Right atrium auricular region (tissue), 2 donors: Measurements from ENCODE around the gene USP4. TPM values are rescaled to one million over a fixed set of nuclear protein-coding genes. Genes with fewer than 3 reads are reported as not detected.
"Not testable (repeated sequence)": the region's sequence is repeated elsewhere in the genome, so short reads cannot be mapped to it uniquely, and the experiment has no call there.

ENCODE experiments used
- DNase-seq: peaks from one replicate; pipeline ENCODE4 v3.0.0-alpha.2; 2019; ENCODE audit warnings: low spot score
- H3K27ac ChIP-seq, 2 donors: fragments of 200-600 bp; sonication (generic); 1 replicate in 1 of 2; 2 replicates in 1 of 2; pipeline ENCODE4 v1.5.1; 2016 to 2019
- H3K27me3 ChIP-seq, 2 donors: fragments of 200-600 bp; sonication (generic); one replicate each; pipeline versions ENCODE4 v1.5.1 to v1.6.0; 2017 to 2019
- H3K36me3 ChIP-seq: fragments of 200-600 bp; sonication (generic); one replicate; pipeline ENCODE4 v1.5.1; 2016
- H3K4me1 ChIP-seq, 2 donors: fragments of 200-600 bp; sonication (generic); one replicate each; pipeline versions ENCODE4 v1.5.1 to v1.6.0; 2017 to 2019
- H3K4me3 ChIP-seq, 2 donors: fragments of 200-600 bp; sonication (generic); 1 replicate in 1 of 2; 2 replicates in 1 of 2; pipeline ENCODE4 v1.5.1; 2017 to 2019; ENCODE audit warnings: mild to moderate bottlenecking in 1 of 2, moderate library complexity in 1 of 2
- H3K9me3 ChIP-seq, 2 donors: fragments of 200-600 bp; sonication (generic); one replicate each; pipeline ENCODE4 v1.5.1; 2019
- total RNA-seq, 2 donors: library from RNA; depleted of rRNA; stranded (reverse); fragments of >200 nt; gene quantifications; one replicate each; pipeline ENCODE4 v1.1.0, GENCODE V29; 2016
- TF ChIP-seq, protein P1 (sequence below), 2 donors: fragments of 200-600 bp; sonication (generic); IDR thresholded peaks; one replicate each; pipeline ENCODE4 v1.5.1; 2019; ENCODE audit warnings: antibody characterized with exemption in 2 of 2

Gene USP4
- total RNA-seq, 2 donors from 2014 or later, result 9.8 to 13.5 TPM

DNA sequence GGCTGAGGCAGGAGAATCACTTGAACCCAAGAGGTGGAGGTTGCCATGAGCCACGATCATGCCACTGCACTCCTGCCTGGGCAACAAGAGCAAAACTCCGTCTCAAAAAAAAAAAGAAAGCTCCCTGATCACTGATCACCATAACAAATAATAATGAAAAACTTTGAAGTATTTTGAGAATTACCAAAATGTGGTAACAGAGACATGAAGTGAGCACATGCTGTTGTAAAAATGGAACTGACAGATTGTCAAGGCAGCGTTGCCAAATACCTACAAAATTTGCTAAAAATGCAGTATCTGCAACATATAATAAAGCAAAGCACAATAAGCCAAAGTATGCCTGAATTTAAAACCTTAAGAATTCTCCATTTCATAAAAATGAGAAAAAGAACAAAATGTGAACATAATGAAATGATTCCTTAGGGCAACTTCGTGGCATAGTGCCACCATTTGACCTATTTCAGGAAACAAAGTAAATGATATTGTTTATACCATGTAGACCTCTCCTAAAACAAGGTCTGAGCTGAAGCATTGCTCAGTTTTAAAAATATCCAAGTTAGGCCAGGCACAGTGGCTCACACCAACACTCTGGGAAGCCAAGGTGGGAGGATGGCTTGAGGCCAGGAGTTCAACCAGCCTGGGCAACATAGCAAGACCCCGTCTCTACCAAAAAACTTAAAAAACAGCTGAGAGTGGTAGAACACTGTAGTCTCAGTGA lies 5.8 kb downstream of the USP4 start:
- DNase-seq, result no peak
- H3K27ac ChIP-seq, result no peak overlapping the region
- H3K9me3 ChIP-seq, result no peaks in the 10 kb centered on the region
- H3K4me3 ChIP-seq, result no peak overlapping the region
- H3K4me1 ChIP-seq, result peaks cover 0 to 10% of the 10 kb centered on the region in 2 donors
- peaks cover 52% of the 10 kb centered on the region for H3K36me3 ChIP-seq
- TF ChIP-seq, protein P1, sequence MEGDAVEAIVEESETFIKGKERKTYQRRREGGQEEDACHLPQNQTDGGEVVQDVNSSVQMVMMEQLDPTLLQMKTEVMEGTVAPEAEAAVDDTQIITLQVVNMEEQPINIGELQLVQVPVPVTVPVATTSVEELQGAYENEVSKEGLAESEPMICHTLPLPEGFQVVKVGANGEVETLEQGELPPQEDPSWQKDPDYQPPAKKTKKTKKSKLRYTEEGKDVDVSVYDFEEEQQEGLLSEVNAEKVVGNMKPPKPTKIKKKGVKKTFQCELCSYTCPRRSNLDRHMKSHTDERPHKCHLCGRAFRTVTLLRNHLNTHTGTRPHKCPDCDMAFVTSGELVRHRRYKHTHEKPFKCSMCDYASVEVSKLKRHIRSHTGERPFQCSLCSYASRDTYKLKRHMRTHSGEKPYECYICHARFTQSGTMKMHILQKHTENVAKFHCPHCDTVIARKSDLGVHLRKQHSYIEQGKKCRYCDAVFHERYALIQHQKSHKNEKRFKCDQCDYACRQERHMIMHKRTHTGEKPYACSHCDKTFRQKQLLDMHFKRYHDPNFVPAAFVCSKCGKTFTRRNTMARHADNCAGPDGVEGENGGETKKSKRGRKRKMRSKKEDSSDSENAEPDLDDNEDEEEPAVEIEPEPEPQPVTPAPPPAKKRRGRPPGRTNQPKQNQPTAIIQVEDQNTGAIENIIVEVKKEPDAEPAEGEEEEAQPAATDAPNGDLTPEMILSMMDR (IDR thresholded peaks at IDR 0.05), result no peak
- no peaks in the 10 kb centered on the region for H3K27me3 ChIP-seq

DNA sequence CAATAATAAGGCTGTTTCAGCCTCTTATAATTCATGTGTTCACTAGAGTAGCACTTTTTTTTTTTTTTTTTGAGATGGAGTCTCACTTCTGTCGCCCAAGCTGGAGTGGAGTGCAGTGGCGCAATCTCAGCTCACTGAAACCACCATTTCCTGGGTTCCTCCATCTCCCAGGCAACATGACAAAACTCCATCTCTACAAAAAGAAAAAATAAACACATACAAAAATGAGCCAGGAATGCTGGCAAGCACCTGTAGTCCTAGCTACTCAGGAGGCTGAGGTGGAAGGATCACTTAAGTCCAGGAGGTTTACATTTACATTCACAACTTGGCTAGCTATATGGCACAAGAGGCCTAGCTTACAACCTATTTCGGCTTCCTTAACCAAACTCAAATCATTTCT lies 6.8 kb downstream of the USP4 start:
- TF ChIP-seq, protein P1 (IDR thresholded peaks at IDR 0.05), result no peak
- Histone ChIP-seq H3K36me3 (peaks cover 56% of the 10 kb centered on the region), H3K4me1 (peaks cover 0 to under 1% of the 10 kb centered on the region in 2 donors), H3K27me3 (no peaks in the 10 kb centered on the region), H3K27ac (no peak overlapping the region), H3K4me3 (no peak overlapping the region), H3K9me3 (no peaks in the 10 kb centered on the region)
- DNase-seq, result no peak

GRCh38 chr3:49329186-49329585 lies 10.7 kb downstream of the USP4 start:
- H3K4me1 ChIP-seq, result no peaks in the 10 kb centered on the region
- TF ChIP-seq, protein P1 (IDR thresholded peaks at IDR 0.05), result no peak
- DNase-seq, result no peak
- no peaks in the 10 kb centered on the region for H3K9me3 ChIP-seq
- H3K36me3 ChIP-seq, result peaks cover 81% of the 10 kb centered on the region
- H3K27ac ChIP-seq, result no peak overlapping the region
- H3K27me3 ChIP-seq, result no peaks in the 10 kb centered on the region
- no peak overlapping the region for H3K4me3 ChIP-seq

DNA sequence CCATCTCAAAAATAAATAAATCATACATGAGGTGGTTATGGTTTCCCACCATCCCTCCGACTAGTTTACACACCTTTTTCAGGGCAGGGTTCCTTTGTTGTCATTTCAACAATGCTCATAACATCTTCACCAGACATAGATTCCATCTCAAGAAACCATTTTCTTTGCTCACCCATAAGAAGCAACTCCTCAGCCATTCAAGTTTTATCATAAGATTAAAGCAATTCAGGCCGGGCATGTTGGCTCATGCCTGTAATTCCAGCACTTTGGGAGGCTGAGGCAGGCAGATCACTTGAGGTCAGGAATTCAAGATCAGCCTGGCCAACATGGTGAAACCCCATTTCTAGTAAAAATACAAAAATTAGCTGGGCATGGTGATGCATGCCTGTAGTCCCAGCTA lies 11.5 kb downstream of the USP4 start:
- not testable (repeated sequence) for H3K27ac ChIP-seq, H3K27me3 ChIP-seq, H3K4me1 ChIP-seq, H3K9me3 ChIP-seq, DNase-seq, H3K4me3 ChIP-seq
- peaks cover 83% of the 10 kb centered on the region for H3K36me3 ChIP-seq

DNA sequence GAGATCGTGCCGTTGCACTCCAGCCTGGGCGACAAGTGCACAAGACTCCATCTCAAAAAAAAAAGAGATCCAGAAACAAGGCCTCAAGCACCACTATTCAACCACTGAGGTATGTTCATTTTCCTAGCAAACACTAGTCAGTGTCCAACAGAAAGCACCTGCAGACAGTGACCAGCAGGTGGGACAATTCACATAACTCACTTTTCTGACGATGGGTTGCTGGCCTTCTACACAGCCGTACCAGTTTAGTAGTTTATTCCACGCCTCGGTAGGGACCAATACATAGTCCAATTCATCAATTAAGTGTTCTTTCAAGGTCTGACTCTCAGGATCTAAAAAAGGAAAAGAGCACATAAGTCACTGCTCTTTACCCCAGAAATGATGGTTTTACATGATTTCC lies 12.4 kb downstream of the USP4 start:
- H3K36me3 ChIP-seq, result peaks cover 83% of the 10 kb centered on the region
- no peak for DNase-seq

GRCh38 chr3:49324768-49325167 lies 15.1 kb downstream of the USP4 start:
- Histone ChIP-seq H3K27ac (no peak overlapping the region), H3K4me3 (no peak overlapping the region), H3K27me3 (no peaks in the 10 kb centered on the region), H3K4me1 (no peaks in the 10 kb centered on the region), H3K9me3 (no peaks in the 10 kb centered on the region), H3K36me3 (peaks cover 87% of the 10 kb centered on the region)
- DNase-seq, result no peak
- TF ChIP-seq, protein P1 (IDR thresholded peaks at IDR 0.05), result no peak

More for the DNA sequence above, 12.4 kb downstream of the USP4 start:
- no peak overlapping the region for H3K27ac ChIP-seq
- no peaks in the 10 kb centered on the region for H3K4me1 ChIP-seq
- no peaks in the 10 kb centered on the region for H3K9me3 ChIP-seq
- H3K27me3 ChIP-seq, result no peaks in the 10 kb centered on the region
- no peak overlapping the region for H3K4me3 ChIP-seq
- TF ChIP-seq, protein P1 (IDR thresholded peaks at IDR 0.05), result peak in 1 of 2 donors; percentile 13
